A549 treated with AZD9567 at 1 μM for 4 hours (cell line): ENCODE data around the gene FRMD3. TPM values are rescaled to one million over a fixed set of nuclear protein-coding genes. Genes with fewer than 3 reads are reported as not detected.

ENCODE experiments used
- total RNA-seq: library from RNA; stranded (reverse); fragments of 200-300 nt; extraction: Qiagen RNA extraction; gene quantifications from 5 replicates; pipeline ENCODE4 v1.2.3, GENCODE V29; 2022; ENCODE audit not compliant: insufficient read depth

FRMD3 gene
- total RNA-seq: 4.4 to 8.3 TPM (median 4.6 TPM) in 5 replicates

DNA sequence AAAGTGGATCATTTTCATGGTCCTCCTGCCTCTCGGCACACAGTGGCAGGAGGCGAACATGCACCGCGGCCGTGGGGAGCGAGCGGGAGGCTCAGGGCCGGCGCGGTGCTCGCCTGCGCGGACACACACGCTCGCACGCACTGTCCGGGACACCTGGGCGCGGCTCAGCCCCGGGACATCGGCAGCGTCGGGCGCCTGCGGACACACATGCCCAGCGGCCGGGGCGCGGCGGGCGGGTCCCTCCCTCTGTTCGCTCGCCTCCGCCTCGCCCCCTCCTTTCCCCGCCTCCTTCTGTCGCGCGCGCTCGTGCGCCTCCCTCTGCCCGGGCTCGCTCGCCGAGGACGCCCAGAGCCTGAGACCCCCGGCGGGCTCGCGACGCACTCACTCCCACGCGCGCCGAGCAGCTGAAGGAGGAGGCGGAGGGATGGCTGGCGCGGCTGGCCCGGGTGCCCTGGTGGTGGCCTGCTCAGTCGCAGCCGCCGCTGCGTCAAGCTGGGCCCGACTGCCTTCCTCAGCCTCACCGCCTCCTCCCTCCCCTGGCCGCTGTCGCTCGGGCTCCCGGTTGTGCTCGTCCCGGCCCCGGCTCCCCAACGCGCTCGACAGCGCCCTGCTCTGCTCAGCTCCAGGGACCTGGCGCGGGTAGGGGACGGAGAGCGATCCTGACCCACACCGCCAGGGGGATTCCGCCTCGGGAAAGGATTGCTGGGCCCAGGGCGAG lies at the start of gene FRMD3:
TSS of gene FRMD3 (minus strand) at position 230 of the 718 bp plus-strand sequence. CDS start at position 60, 170 bp downstream.

Other genes starting within 250 kb of the FRMD3 start
- 5.8 to 7.1 TPM (median 6.3 TPM) in 5 replicates for gene IDNK, start 84.7 kb upstream of the FRMD3 start, total RNA-seq
- 97.2 to 142 TPM (median 109 TPM) in 5 replicates for gene UBQLN1, start 169.6 kb upstream of the FRMD3 start, total RNA-seq